Stimulated activated CD8-positive, alpha-beta memory T cell treated with anti-CD3 and anti-CD28 coated beads, Interleukin-12 subunit alpha, Interleukin-12 subunit beta, amount 100 ng/mL, for 1 hour (primary cell): ENCODE measurements around the gene ANKRD53.
A peak's percentile ranks its signal among the peaks of the same experiment; 100 is the strongest.
"Not testable (repeated sequence)": the region's sequence is repeated elsewhere in the genome, so short reads cannot be mapped to it uniquely, and the experiment has no call there.

Source experiments
- DNase-seq: peaks from one replicate; pipeline ENCODE4 v3.0.0-alpha.2; 2020; ENCODE audit warnings: low read depth

Gene ANKRD53

DNA sequence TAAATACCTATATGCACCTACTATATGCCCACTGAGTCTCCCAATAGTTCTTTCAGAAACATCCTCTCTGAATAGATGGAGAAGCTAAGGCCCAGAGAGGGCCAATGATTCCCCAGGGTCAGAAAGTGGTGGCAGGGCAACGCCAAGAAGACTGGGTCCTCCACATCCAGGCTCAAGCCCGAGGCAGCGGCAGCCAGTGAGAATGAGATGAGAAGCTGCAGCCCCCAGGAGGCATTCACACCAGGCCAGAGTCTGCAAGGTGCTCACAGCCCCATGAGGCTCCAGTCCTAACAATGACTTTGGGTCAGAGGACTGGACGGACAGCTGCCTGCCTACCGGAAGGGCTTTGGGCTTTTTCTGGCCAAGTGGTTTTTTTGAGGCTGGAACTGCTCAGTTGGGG lies 12.7 kb downstream of the ANKRD53 start:
- DNase-seq = no peak

DNA sequence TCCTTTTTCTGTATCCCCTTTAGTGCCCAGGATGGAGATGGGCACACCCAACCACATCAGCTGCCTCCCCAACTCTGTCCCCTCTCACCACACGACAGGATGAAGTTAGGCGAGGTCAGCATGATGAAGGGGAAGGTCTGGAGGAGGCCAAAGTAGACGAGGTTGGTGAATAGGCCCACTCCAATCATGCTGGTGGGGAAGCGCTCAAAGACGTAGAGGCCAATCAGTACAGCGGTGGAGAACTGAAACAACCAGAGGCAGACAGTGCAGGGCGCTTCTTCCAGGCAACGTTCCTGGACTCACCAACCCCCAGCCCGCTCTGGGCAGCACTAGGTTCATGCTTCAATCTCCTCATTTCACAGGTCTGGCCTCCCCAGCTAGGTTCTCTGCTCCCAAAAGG lies 13.3 kb downstream of the ANKRD53 start:
- no peak for DNase-seq

DNA sequence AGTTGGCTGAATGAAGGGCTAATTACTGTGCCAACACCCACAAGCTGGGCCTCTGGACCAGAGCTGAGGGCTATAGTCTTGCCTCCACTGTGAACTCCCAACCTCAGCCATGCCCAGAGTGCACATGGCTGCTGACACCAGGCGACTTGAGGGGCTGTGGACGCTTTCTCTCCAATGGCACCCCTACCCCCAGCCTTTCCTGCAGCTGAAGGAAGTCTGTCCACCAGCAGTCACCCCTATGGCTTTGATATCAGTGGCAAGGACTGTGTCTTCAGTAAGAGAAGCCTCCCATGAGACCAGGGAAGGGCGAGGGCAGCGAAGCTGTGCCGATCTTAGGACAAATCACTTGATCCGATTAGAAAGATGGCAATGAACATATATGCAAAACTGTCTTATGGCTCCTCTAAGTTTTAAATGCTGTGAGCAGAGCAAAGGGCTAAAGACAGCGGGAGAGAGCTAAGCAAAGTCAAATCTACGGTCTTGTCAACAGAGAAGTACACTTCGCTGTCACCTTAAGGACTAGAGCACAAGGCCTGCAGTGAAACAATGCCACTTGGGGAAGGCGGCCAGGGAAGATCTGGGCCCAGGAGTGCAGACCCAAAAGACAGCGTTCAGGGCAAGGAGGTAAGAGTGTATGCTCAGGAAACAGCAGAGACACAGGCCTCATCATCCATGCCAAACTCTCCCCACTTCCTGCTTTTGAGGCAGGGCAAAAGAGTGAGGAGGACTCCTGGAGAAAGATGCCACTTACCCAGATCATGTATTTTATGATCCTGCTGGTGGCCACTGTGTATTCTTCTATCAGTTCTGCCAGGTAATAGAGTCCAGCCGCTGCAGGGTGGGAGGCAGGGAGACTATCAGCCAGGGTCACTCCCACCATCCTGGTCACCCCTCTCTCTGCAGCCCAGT lies 14.8 kb downstream of the ANKRD53 start:
- DNase-seq = no peak

DNA sequence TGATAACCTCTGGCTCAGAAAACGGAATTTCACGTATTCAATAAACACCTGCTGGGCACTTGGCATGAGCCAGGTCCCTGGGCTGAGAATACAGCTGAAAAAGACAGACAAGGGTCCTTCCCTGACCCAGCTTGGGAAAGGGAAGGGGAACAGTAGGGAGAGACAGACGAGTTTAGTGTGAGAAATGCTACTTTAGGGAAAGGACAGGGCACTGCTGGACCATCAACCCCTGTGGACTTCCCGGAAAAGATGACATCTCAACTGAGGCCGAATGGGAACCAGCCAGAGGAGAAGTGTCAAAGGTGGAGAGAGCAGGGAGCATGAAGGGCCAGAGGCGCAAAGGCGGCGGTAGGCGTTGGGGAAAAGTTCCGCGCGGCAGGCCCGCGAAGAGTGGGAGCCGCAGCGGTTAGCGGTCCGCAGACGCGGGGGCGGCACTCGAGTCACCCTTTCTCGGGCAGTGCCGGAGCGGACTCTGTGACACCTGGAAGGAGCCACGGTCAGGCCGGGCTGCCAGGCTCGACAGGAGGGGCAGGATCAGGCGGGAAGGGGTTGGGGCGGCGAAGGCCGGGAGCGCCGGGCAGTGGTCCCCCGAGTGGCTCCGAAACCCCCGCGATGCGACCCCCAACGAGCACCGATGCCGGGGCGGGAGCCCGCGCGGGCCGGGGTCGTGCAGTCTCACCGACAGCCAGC lies 15.7 kb downstream of the ANKRD53 start:
- DNase-seq = peak; percentile 19

DNA sequence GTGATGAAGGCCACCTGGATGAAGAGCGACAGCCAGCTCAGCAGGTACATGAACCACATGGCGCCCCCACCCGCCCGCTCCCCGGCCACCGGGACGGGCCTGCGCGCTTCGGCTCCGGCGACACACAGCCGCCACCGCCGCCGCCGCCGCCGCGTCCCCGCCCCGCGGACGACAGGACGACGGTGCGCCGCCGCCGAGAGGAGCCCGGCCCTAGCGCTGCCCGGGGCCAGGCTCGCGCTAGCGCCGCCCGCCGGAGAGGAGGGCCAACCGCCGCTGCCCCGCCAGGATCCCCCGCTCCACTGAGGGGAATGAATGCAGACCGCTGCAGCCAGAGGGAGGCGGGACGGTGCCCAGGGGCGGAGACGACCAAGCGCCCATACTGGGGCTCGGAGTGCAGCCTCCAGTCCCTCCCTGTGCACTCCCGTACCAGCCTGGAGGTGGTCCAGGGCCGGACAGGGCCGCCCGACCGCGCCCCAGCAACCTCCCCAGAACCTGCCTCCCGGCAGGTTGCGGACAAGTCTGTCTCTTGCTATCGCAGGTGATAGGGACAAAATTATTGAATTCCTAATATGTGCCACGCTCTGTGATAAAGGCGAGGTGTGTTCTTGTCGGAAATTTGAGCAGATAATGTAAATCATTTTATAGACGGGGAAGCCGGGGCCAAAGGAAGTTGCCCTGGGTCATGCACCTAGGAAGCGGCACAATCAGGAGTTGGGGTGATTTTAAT lies 16.4 kb downstream of the ANKRD53 start, which contains the start of gene TEX261:
TEX261 (minus strand) TSS at position 175 of the 727 bp plus-strand sequence; CDS start at position 59, 116 bp downstream.
- peak; percentile 78 for DNase-seq

DNA sequence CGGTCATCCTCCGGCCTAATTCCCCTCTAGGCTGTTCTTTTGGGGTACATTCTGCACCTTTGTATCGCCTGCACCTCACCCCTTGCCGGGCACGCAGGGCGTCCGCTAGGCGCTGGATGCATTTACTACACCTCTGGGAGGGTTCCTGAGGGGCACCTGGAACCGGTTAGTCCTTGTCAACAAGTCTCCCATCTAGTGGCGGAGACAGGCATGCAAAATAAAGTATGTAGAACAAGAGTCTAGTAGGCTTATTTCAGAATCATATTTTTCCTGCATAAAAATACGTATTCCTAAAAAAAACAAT lies 16.9 kb downstream of the ANKRD53 start:
- peak; percentile 33 for DNase-seq

DNA sequence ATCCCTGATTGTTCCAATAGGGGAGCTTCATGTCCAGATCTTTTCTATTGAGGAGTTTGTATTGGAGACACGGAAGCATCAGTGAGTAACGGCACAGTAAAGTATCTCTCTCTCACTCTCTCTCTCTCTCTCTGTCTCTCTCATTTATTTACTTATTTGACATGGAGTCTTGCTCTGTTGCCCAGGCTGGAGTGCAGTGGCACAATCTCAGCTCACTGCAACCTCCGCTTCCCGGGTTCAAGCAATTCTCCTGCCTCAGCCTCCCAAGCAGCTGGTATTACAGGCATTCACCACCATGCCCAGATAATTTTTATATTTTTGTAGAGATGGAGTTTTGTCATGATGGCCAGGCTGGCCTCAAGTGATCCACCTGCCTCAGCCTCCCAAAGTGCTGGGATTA lies 20.5 kb downstream of the ANKRD53 start:
- DNase-seq = not testable (repeated sequence)

DNA sequence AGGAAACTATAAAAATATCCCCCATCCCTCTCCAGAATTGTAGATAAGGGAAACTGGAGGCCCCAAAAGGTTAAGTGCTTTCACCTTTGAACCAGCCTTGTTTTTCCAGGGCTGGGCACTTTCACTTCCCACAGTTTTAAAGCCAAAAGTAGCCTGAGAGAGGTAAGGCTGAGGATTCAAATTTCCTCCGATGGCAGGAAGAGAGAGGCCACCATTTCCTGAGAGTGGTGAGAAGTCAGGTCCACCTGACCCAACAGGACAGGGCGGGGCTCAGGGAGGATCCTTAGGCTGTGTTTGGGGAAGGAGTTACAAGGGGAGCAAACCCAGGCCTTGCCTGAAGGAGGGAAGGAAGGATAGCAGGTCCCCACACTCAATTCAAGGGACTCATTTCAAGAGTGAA lies 20.9 kb downstream of the ANKRD53 start:
- no peak for DNase-seq

DNA sequence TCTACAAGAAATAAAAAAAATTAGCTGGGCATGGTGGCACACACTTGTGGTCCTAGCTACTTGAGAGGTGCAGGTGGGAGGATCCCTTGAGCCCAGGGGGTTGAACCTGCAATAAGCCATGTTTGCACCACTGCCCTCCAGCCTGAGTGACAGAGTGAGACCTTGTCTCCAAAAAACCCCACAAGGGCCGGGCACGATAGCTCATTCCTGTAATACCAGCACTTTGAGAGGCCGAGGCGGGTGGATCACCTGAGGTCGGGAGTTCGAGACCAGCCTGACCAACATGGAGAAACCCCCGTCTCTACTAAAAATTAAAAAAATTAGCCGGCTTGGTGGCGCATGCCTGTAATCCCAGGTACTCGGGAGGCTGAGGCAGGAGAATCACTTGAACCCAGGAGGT lies 21.5 kb downstream of the ANKRD53 start:
- DNase-seq = not testable (repeated sequence)

DNA sequence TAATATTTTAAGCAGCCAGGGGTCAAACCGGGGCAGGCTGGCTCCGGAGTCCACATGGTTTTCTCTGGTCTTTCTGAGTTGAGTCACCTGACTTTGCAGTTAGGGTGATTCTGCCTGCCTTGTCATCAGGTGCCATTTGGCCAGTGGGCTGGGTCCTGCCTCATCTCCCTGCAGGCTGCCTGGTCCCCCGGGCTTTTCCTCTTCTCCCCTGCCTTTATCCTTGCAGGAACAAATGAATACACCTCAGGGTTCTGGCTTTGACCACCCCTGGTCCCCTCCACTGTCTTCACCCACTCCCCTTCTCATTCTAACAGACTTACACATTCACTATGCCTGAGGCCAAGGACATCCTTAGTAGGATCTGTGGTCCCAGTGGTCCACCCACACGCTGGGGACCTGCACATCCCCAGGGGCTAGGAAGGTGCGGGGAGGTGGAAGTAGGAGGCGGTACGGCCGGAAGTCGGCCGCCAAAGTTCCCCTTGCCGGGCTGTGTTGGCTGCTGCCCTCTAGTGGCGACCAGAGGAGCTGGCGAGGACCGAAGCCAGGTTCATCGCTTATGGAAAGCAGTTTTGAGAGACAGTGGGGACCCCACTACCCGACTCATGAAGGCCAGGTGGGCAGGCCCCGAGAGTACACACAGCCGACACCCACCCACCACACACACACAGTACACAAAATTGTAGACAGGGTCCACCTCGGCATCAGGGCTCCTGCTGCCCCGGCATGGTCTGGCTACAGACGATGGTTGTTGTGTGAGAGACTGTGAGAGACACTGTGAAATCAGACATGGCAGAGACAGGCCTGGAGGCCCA lies 22.6 kb downstream of the ANKRD53 start:
- DNase-seq = peak; percentile 66

DNA sequence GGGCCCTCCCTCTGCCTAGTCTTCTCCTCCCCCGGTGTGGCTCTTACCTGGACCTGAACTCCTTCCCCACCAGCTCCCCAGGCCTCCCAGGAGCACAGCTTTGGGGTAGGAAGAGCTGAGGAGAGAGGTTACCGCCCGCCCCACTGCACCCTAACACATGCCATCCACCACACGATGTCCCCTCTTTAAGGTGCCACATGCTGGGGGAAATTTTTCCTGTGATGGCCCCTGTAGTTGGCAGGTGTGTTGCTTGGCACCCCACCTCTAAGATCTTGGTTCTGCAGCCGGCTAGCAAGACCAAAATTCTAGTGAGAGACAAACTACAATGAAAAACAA lies 23.1 kb downstream of the ANKRD53 start:
- DNase-seq = no peak

DNA sequence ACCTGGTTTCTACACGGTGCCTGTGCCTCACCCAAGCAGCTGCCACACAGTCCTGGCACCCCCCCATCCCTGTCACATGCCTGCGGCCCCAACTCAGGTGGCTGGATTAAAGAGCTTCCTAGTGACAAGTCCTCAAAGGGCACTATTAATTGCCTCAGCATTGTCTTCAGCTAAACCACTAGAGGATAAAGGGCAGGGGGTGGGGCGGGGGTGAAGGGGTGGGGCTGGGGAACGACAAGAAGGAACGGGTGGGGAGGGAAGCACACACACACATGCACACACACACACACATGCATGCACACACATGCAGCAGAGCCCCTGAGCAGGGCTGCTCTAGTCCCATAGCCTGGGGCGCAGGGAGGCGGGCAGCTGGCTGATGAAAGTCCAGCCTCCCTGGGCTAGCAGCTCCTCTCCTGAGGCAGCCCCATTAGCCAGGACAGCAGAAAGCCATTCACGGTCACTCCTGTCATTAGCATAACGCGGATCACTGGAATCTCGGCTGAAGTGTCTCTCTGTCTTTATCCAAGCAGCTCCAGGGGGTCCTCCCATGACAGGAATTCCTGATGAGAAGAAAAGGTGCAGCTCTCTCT lies 23.6 kb downstream of the ANKRD53 start:
- no peak for DNase-seq

DNA sequence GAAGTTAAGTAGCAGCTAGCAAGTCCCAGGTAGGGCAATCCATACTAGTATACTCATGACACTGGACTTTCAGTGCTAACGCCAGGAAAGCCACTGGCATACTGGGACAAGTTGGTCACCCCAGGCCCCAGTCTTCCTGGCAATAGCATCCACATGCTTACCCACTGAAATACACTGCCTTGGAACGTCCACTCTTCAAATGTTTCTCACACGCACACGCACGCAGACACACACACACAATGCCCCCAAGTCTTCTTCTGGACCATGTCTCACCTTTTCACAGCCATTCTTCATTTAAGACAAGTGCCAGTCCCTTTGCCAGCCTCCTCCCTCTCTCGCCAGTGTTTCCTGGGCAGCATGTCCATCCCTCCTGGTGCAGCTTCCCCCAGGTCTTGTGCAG lies 25.0 kb downstream of the ANKRD53 start:
- no peak for DNase-seq

DNA sequence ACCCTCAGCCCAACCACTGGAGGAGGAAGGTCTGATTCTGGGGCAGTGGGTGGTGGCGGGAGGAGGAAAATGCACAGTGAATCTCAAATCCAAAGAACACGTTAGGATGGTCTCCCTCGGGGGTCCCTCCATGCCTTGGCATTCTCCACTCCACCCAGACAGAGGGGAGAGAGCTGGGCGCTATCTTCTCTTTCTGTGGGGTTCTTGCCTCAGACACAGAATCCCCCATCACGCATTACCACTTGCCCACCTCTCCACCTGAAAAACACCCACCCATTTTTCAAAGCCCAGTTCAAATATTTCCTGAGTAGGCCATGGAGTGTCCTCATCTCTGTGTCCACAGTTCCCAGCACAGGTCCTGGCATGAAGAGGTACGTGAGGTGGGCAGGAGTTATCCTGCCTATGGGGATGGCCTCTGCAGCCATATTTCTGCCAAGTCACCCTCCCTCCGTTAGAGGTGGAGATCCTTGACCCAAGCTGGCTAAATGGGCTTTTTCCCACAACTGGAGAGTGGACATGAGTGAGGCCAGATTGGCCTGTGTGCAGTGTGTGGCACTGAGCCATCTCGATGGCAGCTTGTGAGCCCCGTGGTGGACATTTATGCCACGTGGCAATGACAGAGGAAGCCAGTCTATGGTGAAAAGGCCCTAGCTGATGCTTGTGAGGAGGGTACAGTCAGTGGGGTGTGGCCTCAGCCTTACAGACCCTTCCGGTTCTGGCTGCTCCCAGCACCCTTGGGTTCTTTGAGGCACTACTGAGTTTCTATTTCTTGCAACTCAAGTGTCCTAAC lies 25.7 kb downstream of the ANKRD53 start:
- no peak for DNase-seq

DNA sequence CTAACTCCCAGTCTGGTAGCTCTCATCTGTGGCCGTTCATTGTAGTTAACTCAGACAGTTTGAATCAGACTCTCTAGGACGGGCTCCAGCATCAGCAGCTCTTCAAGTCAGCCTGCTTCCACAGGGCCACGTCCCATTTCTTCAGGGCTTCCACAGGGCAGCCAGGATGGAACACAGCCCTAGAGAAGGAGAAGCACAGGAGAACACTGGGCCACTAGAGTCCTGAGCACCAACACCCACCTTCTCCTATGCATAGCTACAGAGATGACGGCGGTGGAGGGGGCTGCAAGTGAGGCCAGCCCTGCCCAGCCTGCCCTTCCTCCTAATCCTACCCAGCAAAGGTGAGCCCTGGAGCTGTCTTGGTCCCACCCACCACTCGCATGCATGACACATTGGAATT lies 26.4 kb downstream of the ANKRD53 start:
- no peak for DNase-seq

DNA sequence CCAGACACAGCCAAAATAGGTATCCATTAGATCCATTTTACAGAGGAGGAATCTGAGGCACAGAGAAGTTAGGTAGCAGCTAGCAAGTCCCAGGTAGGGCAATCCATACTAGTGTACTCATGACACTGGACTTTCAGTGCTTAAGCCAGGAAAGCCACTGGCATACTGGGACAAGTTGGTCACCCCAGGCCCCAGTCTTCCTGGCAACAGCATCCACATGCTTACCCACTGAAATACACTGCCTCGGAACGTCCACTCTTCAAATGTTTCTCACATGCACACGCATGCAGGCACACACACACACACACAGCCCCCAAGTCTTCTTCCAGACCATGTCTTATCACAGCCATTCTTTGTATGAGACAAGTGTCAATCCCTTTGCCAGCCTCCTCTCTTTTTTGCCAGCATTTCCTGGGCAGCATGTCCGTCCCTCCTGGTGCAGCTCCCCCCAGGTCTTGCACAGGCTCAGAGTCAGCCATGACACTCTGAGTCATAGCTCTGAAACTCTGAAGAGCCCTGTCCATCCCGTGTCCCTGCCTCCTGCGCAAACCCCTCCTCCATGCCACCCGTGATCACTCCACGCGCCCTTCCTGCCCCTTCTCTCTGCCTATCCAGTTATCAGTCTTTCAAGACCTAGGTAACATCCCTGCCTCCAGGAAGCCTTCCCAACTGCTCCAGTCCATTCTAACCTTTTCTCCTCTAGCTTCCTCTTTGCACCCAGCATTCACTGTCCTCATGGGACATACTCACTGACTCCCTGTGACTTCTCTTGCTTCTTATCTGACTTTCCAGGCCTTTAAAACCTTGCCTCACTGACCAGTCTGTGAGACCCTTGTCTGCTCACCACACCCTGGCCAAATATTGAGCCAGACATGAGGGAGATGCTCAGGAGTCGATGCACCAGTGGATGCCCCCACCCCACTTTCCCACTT lies 27.1 kb downstream of the ANKRD53 start:
- no peak for DNase-seq

DNA sequence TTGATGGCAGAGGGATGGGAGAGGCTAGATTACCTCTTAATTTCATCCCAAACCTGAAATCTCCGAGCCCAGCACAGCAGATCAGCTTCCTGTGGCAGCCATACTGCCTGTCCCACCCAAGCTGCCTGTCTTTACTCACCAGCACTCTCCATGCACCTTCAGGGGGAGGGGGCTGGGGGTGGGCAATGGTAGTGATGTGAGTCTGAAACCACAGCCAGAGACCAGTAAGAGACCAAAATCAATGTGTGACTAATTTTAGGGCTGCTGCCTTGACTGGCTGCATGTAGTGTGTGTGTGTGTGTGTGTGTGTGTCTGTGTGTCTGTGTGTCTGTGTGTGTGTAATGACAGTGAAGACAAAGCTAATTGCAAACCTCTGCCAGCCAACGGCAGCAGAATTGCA lies 27.9 kb downstream of the ANKRD53 start:
- no peak for DNase-seq

DNA sequence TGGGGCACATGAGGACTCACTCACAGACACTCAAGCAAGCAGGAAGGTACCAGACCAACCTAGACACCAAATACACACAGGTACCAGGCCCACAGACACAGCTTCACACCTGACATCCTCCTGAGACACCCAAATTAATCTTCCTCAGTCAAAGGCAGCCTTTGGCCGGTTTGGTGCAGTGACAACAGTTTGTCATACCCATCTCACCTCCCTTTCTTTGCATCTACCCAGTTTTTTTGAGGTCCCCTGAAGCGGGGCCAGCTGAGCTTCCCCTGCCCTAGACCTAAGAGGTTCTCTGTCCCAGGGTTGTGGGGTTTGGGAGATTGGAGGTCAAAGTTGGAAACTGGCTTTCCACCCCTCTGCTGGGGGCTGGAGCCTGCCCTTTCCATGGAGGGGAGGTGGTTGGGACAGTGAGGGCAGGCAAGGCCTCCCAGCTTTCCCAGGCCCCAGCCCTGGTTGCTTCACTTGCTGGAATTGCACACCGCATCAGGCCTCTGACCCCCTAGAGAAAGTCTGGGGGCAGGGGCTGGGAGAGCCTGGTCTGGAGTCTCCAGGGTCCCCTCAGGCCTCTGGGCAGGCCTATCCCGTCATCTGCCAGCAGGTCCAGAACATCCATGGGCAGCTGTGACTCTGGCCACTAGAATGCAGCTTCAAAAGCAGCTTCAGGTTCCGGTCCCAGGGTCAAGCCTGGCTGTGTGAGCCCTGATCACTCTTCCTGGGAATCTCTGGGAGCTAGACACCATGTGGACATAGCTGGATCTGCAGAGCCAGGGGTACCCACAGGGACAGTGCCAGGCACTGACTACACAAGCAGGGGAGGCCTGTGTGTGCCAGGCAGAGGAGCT lies 28.7 kb downstream of the ANKRD53 start:
- DNase-seq = no peak

DNA sequence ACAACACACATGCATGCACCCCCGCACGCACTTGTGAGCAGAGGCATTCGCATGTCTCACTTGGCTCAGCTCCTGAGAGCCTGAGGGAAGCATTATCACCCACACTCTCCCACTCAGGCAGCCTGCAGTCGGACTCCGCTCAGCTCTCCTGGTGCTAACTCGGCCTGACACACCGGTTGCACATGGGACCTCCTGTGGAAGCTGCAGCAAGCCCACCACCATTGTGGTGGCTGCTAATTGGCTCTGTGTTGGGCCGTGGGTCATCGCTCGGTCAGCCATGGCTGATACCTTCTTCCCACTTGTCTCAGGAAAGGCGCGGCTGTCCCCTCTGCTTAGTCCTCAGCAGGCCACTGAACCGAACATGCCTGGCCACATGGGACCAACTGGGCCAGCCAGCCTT lies 29.9 kb downstream of the ANKRD53 start:
- DNase-seq = no peak
